Stimulated activated CD4-positive, alpha-beta T cell treated with anti-CD3 and anti-CD28 coated beads, Interleukin-4, amount 100 ng/mL, for 24 hours (primary cell): ENCODE measurements around the gene ARIH2.

ENCODE experiments used
- DNase-seq: peaks from one replicate; pipeline ENCODE4 v3.0.0-alpha.2; 2020

The ARIH2 gene

GRCh38 chr3:48929358-48930035, 10.9 kb downstream of the ARIH2 start:
- DNase-seq, result no peak

DNA sequence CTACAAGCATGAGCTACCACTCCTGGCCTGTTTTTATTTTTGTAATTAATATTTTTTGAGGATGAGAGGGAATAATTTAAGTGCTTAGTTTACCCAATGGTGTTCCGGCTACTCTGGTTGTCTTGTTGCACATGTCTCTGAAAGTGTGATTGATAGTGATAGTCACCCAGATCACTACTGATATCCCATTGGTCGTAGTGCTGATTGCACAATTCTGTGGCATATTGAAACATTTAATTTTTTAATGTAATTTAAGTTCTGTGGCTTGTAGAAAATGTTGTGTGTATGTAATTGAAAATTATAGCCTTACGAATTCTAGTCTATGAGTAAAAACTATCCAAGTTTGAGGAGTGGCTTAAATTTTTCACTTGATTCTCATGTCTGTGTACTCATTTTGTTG, 11.9 kb downstream of the ARIH2 start:
- DNase-seq, result no peak

DNA sequence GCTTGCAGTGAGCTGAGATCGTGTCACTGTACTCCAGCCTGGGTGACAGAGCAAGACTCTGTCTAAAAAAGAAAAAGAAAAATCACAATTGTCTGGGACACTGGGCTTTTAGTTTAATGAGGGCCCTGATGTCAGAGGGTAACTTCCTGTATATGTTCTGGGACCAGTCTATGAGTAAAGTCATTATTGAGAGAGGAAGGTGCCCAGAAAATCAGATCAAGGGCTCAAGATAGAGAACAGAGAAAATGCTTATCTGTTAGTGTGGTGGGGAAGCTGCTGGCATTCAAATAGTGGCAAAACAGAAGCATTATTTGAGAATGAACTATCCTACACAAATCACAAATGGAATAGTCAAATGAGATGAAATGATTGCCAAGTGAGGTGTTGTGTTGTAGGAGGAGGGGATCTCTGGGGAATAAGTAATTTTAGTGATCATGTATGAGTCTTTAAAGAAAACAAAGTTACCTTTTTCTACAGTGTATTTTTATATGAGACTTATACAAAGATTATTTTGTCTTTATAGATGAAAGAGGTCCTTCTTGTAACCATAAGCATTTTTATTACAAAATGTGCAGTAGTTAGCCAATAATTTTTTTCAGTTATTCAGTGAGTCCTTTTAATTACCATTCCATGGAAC, 13.4 kb downstream of the ARIH2 start:
- DNase-seq, result no peak

- DNase-seq, result no peak
These were observed 15.8 kb downstream of the ARIH2 start for GRCh38 chr3:48934333-48934991.

GRCh38 chr3:48935530-48935929, 16.9 kb downstream of the ARIH2 start:
- DNase-seq, result no peak

DNA sequence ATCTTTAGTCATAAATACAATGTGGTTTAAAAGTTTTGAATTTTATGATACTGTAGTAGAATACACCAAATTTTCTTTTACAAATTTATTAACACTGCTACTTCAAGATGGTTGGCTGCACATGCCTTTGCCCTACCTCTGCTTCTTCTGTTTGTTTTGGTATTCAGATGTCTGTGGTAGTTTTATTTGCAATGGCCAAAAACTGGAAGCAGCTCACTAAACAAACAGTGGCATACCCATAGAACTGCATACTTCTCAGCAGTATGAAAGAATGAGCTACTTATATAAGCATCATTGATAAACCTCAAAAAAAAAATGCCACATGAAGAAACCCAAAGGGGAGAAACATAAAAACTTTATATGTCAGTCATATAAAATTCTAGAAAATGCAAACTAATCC, 19.5 kb downstream of the ARIH2 start:
- DNase-seq, result no peak

- DNase-seq, result no peak
These were observed 20.0 kb downstream of the ARIH2 start for GRCh38 chr3:48938689-48939088.

- DNase-seq, result no peak
These were observed 26.8 kb downstream of the ARIH2 start for GRCh38 chr3:48945432-48945831.

- no peak for DNase-seq
These were observed 27.4 kb downstream of the ARIH2 start for GRCh38 chr3:48945891-48946549.

- no peak for DNase-seq
These were observed 30.7 kb downstream of the ARIH2 start for GRCh38 chr3:48949376-48949717.

DNA sequence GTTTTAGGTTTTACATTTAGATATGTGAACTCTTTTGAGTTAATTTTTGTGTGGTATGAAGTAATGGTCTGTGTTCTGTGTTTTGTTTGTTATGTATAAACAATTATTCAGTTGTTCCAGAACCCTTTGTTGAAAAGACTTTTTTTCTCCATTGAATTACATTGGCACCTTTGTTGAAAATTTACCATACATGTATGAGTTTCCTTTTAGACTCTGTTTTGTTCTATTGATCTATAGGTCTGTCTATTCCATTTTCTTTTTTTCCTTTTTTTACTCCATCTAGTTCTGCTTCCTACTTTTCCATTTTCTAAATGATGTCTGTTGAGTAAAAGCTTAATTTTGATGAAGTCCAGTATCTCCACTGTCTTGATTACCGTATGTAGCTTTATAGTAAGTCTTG, 31.4 kb downstream of the ARIH2 start:
- no peak for DNase-seq

GRCh38 chr3:48951764-48952163, 33.1 kb downstream of the ARIH2 start:
- DNase-seq, result no peak

GRCh38 chr3:48952510-48953118, 34.0 kb downstream of the ARIH2 start:
- peak; percentile 43 for DNase-seq

GRCh38 chr3:48957006-48957705, 38.5 kb downstream of the ARIH2 start:
- no peak for DNase-seq

DNA sequence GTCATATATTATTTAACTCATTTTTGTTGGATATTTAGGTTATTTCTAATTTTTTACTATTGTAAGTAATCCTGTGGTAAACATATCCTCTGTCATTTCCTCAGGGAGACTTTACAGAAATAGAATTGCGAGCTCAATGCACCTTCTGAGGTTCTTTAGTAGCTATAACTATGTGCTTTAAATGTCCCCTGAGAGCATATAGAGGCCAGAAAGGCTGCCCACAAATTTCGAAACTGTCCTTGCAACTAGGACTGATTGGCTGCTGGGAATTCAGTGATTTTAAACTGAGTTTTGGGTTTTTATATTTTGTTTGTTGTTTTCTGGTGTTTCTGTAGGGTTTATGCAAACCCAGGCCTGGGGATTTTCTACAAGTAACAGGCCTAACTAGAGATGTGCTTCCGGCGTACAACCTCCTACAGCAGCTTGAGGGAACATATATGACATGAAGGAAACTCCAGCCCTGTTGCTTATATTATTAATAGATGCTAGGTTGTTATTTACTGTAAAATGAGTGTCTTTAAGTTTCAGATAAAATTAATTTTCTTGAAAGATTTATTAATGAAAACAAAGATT, 42.3 kb downstream of the ARIH2 start:
- no peak for DNase-seq

GRCh38 chr3:48962340-48962739, 43.7 kb downstream of the ARIH2 start:
- DNase-seq, result no peak

GRCh38 chr3:48962939-48963338, 44.3 kb downstream of the ARIH2 start:
- no peak for DNase-seq

GRCh38 chr3:48963591-48963990, 44.9 kb downstream of the ARIH2 start:
- no peak for DNase-seq

GRCh38 chr3:48966367-48966766, 47.7 kb downstream of the ARIH2 start:
- no peak for DNase-seq

DNA sequence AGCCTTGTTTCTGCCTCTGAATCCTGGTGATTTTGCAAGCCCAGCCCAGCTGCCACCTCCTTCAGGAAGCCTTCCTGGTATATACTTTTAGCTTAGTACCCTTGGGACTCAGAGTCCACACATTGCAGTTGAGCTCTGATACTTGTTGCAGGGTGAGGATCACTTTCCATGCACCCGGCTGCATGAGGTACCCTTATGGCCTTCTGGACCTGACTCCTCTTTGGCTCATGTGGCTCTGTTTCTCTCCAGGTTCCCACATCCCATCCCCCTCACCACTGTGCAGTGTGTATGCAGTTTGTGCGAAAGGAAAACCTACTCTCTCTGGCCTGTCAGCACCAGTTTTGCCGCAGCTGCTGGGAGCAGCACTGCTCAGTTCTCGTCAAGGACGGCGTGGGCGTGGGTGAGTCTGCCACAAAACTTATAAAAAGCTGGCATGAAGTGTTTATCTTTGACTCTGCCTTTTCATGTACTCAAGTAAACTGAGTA, 48.3 kb downstream of the ARIH2 start:
- peak; percentile 49 for DNase-seq

GRCh38 chr3:48970586-48970985, 51.9 kb downstream of the ARIH2 start:
- no peak for DNase-seq
